CD4-positive, alpha-beta T cell treated with Interleukin-6 for 4 hours (primary cell): ENCODE results near the gene TGM5.
"Not testable (repeated sequence)": the region's sequence is repeated elsewhere in the genome, so short reads cannot be mapped to it uniquely, and the experiment has no call there.

Experiments used
- DNase-seq: peaks from one replicate; pipeline ENCODE4 v3.0.0-alpha.2; 2020; ENCODE audit warnings: mixed read lengths

TGM5 gene, protein sequence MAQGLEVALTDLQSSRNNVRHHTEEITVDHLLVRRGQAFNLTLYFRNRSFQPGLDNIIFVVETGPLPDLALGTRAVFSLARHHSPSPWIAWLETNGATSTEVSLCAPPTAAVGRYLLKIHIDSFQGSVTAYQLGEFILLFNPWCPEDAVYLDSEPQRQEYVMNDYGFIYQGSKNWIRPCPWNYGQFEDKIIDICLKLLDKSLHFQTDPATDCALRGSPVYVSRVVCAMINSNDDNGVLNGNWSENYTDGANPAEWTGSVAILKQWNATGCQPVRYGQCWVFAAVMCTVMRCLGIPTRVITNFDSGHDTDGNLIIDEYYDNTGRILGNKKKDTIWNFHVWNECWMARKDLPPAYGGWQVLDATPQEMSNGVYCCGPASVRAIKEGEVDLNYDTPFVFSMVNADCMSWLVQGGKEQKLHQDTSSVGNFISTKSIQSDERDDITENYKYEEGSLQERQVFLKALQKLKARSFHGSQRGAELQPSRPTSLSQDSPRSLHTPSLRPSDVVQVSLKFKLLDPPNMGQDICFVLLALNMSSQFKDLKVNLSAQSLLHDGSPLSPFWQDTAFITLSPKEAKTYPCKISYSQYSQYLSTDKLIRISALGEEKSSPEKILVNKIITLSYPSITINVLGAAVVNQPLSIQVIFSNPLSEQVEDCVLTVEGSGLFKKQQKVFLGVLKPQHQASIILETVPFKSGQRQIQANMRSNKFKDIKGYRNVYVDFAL

DNA sequence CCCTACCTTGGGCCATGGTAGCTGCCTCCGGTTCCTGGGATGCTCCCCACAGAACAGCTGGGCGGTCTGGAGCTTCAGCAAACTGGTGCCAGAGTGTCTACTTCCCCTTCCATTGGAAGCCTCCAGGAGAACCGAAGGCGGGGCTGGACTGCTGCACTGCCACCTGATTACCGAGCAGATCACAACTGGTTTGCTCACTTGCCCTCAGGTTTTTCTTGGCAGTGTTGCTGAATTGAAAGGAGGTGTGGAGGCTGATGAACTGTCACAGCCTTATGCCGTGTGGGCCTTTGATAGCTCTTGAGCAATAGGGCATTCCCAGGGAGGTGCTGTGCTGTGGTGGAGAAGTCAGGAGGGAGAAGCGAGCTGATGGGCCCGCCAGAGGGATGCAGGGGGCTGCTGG, at the start of gene TGM5:
Gene TGM5 (minus strand): TSS at position 95 of the 400 bp plus-strand sequence. CDS start 79 bp downstream, at position 16.
- DNase-seq: no peak

DNA sequence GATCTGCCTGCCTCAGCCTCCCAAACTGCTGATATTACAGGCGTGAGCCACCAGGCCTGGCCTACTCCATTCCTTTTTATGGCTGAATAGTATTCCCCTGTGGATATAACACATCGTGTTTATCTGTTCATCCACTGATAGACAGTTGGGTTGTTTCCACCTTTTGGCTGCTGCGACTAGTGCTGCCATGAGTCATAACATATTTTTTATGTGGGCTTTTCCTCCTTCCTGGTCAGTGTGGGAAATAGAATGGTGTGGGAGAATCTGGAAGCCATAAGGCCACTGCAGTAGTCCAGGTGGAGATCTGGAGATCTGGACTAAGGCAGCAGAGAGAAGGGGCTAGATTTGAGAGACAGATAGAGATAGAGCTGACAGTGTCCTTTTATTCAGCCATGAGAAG, 47.4 kb upstream of the TGM5 start:
- DNase-seq: no peak

DNA sequence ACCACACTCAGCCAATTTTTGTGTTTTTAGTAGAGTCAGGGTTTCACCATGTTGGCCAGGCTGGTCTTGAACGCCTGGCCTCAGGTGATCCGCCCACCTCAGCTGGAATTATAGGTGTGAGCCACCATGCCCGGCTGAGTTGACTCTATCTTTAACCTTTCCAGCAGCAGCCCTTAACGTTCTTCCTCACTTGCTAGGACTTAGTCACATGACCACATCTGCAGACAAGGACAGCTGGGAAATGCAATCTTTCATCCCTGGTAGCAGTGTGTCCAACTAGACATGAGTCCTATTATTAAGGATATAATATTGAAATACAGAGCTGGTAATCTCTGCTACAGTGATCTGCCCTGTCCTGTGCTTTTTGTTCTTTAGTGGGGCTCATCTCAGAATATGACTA, 45.6 kb upstream of the TGM5 start:
- no peak for DNase-seq

DNA sequence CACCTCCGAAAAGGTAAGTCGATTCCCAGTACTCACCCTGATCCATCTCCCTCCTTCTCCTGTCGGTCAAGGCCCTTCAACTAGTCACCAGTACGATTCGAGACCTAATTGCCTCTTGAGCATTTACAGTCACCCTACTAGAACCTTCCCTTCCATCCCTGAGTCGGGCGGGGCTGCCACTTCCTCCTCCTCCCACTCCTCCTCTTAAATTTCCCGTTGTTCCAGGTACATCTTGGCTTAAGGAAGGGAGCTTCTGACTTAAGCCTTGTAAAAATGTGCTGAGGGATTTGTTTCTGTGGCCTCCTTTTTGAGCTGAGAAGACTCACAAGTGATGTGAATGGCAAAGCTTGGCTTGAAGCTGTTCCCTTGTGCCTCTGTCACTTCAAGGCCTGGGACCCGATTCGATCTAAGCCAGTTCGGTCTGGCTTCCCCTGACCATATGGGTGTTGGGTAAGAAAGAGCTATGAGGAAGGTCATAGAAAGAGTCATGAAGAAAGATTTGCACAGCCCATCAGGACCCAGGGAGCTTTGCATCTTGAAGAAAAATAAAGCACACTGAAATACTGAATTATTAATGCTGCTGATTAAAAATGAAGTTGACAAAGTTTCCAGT, 35.6 kb upstream of the TGM5 start, which contains the start of gene TGM7:
Gene TGM7 (minus strand): TSS at position 51 of the 613 bp plus-strand sequence.
- DNase-seq: no peak

DNA sequence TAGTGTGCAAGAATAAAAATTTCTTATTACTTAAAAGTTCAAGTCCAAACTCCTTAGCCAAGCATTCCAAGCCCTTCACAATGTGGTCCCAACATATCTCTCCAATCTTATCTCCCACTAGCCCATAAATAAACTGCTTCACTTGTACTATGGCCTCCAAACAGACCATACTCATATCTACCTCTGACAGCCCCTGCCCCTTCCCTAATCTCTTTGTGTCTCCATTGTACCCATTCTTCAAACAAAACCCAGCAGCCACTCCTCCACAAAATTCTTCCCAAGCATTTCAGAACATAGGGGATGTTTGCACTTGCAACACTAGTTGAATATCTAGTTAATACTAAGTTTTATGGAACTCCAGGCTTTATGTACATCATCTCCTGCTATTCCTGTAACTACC, 33.2 kb upstream of the TGM5 start:
- no peak for DNase-seq

DNA sequence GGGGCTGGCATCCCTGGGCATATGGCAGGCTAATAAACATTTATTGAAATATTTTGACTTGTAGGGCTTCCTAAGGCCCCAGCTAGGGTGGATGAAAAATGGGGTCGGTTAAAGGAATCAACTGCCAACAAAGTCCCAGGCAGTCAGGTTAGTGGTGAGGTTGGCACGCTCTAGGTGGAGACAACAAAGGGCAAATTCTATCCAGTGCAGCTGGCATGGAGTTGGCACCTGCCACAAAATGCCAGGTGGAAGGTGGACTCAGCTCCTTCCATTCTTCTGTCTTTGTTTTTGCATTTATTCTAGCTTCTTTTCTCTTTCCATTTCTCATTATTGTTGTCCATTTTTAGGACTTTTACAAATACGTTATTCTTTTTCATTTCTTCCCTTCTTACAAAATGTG, 32.7 kb upstream of the TGM5 start:
- no peak for DNase-seq

DNA sequence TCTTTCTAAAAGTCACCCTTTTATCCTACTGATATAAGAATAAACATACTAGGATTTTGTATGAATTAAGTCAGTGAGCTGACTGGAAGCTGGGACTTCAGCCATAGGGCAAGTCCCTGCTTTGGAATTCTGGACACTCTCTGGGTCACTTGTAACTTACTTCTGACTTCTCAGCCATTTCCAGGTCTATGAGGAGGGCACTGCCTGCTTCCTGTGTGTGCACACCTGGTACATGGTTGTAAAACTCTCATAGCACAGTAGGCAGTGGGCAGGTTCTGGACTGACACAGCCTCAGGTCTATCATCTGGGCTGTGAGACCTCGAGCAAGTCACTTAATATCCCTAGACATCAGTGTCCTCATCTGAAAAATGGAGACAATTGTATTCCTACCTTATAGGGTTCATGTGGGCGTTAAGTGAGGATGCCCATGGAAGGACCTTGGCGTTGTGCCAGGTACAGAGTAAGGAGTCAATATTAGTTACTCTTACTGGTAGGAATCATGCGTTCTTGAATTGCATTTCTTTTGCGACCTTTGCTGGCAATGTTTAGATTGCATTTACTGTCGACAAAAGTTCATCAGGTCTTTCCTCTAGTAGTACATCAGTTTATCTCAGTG, 27.5 kb upstream of the TGM5 start:
- no peak for DNase-seq

DNA sequence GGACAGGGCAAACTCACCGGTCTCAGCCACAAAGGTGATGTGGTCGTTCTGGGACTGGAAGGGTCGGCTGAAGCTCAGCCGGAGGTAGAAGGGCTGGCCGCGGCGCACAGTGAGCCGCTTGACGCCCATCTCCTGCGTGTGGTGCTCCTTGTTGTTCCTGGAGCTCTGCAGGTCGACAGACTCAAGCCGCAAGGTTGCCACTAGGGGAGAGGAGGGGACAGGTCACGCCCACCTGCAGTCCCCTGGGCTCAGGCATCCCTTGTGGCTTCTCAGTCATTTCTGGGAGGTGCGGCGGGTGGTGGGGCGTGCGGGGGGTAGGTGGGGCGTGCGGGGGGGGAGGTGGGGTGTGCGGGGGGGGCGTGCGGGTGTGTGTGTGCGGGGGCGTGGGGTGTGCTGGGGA, 26.7 kb upstream of the TGM5 start:
- DNase-seq: peak; percentile 8

DNA sequence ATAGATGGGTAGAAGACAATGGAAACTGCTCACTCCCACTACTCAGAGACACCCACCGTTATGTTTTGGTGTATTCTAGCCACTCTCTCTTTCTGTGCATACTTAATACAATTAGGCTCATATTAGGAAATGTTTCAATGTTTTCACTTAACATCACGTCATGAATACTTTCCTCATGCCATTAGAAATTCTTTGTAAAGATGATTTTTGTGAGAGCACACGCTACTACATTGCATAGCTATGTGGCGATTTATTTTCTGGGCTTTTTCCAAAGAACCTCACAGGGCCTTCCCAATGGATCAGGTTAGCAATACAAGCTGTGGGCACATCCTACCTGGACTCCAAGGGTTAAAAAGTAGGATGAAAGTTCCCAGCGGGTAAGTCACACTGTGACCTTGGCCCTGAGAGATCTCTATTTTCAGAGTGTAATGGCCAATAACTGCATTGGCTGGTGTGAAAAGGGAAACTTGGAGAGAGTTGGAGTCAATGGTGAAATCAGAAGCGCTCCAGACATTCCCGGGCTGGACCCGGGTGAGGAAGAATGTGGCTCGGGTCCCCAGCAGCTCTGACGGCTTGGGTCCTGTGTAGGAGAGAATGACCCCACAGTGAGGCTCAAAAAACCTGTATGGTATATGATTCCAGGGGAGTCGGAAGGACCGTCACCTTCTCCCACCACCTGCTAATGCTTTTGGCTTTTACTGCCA, 25.8 kb upstream of the TGM5 start:
- DNase-seq: no peak

DNA sequence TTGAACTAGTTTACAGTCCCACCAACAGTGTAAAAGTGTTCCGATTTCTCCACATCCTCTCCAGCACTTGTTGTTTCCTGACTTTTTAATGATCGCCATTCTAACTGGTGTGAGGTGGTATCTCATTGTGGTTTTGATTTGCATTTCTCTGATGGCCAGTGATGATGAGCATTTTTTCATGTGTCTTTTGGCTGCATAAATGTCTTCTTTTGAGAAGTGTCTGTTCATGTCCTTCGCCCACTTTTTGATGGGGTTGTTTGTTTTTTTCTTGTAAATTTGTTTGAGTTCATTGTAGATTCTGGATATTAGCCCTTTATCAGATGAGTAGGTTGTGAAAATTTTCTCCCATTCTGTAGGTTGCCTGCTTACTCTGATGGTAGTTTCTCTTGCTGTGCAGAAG, 22.9 kb upstream of the TGM5 start:
- not testable (repeated sequence) for DNase-seq

DNA sequence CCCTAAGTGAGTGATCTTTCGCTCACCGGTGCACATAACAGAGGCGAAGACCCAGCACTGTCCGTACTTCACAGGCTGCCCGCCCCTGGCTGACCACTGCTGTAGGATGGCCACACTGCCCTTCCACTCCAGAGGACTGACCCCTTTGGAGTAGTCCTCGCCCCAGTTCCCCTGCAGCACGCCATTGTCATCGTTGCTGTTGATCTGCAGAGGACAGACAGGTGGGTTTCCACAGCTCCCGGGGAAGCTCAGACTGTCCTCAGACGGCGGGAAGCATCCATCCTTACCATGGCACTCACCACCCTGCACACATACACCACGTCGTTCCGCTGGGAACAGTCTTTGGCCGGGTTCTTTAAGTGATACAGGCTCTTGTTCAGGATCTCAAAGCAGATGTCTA, 20.5 kb upstream of the TGM5 start:
- no peak for DNase-seq

DNA sequence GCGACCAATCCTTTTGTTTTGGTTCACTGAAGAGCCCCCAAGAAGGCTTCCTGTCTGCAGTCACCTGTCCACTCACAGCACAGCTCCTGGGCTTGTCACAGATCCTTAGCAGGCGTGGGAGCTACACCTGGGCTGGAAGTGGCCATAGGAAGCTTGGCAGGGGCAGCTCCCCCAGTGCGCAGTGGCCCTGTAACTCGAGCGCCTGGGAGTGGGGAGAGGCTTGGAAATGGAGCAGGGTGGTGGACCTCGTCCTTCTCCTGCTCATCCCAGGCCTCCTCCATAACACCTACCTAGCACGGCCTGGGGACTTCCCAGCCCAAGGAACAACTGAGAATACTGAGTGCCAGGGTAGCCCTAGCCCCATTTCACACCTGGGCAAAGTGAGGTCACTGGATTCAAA, 19.3 kb upstream of the TGM5 start:
- DNase-seq: no peak

DNA sequence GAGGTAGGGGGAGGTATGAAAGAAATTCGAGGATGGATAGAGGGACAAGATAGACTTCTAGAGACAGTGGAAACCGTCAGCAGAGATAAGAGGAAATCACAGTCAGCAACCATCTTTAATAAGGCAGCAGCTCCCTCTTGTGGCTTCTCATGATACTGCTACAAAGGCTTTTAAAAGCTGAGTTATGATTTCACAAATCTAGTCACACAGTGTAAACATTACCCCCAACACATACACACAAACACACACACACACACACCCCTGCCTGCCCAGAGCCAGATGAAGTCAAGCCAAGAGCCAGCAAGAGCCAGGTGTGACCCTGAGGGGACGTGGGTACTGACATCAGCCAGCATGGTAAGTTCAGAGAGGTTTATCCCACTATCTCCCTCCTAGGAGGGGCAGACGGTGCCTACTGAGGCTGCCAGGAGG, 18.9 kb upstream of the TGM5 start:
- peak; percentile 60 for DNase-seq

DNA sequence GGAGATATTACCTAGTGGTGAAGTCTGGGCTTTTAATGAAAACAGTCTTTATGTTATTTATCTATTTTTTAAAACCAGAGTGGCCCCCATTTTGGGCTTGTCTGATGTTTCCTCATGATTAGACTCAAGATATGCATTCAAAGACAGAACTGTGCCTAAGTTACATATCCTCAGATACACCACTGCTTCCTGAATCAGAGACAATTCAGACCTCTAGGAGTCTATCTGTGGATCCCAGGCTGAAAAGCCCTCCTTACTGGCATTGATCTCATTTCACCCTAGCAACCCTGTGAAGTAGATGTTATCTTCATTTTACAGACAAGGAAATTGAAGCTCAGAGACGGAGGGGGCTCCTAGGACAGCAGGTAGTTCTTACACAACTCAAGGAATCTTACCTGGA, 16.8 kb upstream of the TGM5 start:
- DNase-seq: no peak

DNA sequence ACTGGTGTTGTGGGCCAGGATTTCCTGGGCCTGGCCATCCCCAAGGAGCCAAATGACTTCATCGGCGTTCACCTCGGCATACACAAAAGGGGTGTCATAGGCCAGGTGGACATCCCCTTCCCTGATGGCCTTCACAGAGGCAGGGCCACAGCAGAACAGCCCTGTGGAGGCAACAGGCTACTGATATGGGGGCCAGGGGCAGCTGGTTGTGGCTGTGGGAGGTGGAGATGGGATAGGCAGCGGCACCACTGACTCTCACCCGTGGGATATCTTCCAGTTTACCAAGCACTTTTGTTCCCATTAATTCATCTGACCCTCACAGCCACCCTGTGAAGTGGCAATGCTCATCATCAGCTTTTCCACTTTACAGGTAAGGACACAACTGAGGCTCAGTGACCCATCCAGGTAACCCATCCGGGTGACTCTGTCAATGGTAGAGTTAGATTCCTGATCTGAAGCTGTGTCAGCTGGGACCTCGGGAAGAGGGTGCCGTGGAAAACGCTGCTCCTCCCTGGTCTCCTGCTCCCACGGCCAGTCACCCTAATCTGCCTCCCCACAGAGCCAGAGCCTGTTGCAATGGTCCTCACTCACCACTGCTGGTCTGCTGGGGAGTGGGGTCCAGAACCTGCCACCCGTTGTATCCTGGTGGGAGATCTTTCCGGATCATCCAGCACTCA, 15.3 kb upstream of the TGM5 start:
- DNase-seq: no peak

DNA sequence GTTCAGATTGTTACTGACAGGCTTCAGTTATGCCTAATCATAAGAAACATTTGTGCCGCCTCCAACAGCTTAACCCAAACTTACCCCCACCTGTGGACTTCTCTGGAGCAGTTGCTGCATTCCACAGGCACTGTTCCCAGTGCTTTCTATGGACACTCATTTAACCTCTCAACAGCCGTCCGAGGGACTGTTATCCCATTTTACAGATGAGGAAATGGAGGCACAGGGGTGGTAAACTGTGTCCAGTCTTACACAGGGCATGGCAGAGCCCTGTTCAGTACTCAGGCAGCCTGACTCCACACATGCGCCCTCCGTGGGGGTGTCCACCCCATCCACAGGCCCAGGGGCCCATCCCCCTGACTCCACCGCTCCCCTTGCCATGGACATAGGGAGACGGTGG, 14.3 kb upstream of the TGM5 start:
- DNase-seq: no peak

DNA sequence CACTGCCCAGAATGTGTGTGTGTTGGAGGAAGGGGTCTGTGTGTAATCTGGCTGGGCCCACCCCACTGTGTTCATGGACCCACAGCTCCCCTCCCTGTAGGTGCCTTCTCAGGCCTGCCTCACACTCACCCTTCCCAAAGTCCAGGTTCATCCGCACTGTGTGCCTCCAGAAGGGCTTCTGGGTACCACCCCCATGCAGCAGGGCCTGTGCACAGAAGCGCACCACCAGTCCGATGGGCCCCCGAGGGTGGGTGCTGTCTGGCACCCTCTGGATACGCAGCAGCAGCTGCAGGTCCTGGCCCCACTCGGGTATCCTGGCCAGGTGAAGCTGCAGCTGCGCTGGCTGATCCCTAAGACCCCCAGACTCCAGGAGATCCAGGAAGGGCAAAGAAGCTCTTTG, 12.8 kb upstream of the TGM5 start:
- no peak for DNase-seq

DNA sequence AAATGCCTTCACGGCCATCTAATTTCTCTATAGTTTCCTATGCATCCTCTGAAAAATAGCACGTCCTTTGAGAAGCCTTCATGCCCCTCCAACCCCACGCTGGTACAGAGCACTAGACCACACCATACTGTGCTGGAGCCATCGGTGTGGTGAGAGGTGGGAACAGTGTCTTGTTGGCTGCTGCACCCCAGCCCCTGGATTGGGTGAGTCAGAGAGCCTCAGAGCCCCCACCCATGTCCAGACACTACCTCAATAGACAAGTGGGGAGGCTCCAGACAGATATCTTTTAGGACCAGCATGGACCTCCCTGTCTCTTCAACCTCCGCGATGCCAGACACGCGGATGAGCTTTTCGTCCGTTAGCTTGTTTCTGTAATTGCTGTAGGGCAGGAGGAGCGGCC, 12.1 kb upstream of the TGM5 start:
- no peak for DNase-seq

DNA sequence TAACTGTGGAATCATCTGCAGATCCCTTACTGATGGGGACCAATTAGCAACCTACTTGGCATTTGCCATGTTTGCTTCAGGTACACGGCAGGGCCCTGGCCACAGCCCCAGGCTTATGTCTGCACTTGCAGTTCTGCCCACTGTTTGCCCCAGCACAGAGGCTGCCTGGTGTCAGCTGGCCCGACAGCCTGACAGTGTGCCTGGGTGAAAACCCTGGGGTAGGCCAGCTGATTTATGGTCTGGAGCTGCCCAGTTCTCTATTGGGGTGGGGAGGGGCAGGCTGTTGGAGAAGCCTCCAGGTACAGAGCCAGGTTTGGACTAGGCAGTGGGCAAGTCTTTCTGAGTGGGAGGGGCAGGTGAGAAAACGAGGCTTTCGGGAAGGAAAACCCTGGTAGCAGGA, 11.2 kb upstream of the TGM5 start:
- no peak for DNase-seq

DNA sequence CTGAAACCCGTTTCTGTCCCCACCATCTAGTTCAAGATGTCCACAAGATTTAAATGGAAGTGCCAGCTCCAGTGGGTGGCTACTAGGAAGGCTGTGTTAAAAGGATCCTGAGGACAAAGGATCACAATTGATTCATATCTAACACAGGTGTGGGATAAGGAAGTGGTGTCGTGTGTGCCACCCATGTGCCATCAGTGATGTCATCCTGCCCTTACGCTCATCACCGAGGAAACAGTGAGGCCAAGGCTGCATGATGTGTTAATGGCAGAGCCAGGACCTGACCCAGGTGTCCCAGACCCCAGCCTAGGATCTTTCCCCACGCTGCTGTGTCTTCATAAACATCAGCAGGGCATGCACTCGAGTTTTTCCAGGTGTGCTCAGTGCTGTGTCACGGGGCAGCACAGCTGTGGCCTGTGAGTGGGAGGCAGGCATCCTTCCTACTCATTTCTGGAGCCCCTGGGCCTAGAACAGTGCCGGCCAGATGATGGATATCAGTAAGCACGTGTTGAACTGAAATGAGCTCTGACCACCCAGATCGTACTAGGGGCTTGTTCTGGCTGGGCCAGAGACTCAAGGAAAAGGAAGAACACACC, 10.6 kb upstream of the TGM5 start:
- DNase-seq: no peak

DNA sequence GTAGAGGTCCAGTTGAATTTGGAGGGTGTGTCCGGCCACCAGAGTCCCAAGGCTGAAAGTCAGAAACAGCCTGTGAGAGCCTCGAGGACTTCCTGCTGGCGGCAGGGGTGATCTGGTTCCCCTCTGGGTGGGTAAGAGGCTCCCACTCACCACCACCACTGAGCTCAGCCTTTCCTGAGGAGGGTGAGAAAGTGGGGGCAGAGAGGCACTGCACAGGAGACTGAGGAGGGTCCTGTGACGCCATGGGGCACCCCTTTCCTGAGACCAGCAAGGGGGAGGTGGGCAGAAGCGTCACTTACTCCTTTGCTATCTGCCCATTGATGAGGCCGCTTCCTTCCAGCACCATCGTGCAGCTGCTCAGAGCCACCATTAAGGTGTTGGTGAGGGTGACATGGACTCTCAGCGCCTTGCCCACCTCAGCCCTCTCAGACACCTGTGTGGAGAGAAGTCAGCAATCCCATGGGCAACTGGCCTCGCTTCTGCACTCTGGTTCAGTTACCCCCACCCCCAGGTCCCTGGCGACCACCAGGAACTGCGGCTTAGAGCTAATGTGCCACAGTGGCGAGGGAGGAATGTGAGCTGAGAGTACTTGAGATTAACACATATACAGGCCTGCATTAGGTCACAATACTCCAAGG, 10.0 kb upstream of the TGM5 start:
- no peak for DNase-seq
